ENCODE results near the gene RGS7BP.

The RGS7BP gene

GRCh38 chr5:64599226-64599625 is 93.4 kb downstream of the RGS7BP start:
- H3K36me3 ChIP-seq (ENCODE audit: insufficient read depth, insufficient read length, low read length): no peaks in the 10 kb centered on the region
- no peak overlapping the region for H3K4me3 ChIP-seq (ENCODE audit: insufficient read length, low read depth)
- H3K9me3 ChIP-seq (ENCODE audit: insufficient read depth, low read length): no peaks in the 10 kb centered on the region
- no peak overlapping the region for H3K9ac ChIP-seq (ENCODE audit: insufficient read length, low read depth)
- TF ChIP-seq YY1 (IDR thresholded peaks at IDR 0.05; ENCODE audit: insufficient read depth, insufficient read length) (no peak), ZNF274 (IDR thresholded peaks at IDR 0.05; ENCODE audit: low read depth, low read length) (no peak), SUZ12 (IDR thresholded peaks at IDR 0.05; ENCODE audit: extremely low read depth, insufficient read depth, insufficient read length) (no peak)
- H3K27me3 ChIP-seq (ENCODE audit: insufficient read depth, insufficient read length): no peaks in the 10 kb centered on the region
- H3K4me1 ChIP-seq (ENCODE audit: insufficient read depth, insufficient read length): no peaks in the 10 kb centered on the region
- no peak for DNase-seq (ENCODE audit: low read depth, low spot score)

- no peak overlapping the region for H3K9ac ChIP-seq (ENCODE audit: insufficient read length, low read depth)
- no peak for DNase-seq (ENCODE audit: low read depth, low spot score)
- H3K4me3 ChIP-seq (ENCODE audit: insufficient read length, low read depth): no peak overlapping the region
- no peaks in the 10 kb centered on the region for H3K36me3 ChIP-seq (ENCODE audit: insufficient read depth, insufficient read length, low read length)
- no peak for TF ChIP-seq SUZ12 (IDR thresholded peaks at IDR 0.05; ENCODE audit: extremely low read depth, insufficient read depth, insufficient read length)
- TF ChIP-seq ZNF274 (IDR thresholded peaks at IDR 0.05; ENCODE audit: low read depth, low read length): no peak
- no peak for TF ChIP-seq YY1 (IDR thresholded peaks at IDR 0.05; ENCODE audit: insufficient read depth, insufficient read length)
- H3K4me1 ChIP-seq (ENCODE audit: insufficient read depth, insufficient read length): no peaks in the 10 kb centered on the region
- H3K9me3 ChIP-seq (ENCODE audit: insufficient read depth, low read length): no peaks in the 10 kb centered on the region
- H3K27me3 ChIP-seq (ENCODE audit: insufficient read depth, insufficient read length): no peaks in the 10 kb centered on the region
Measured at GRCh38 chr5:64603676-64604075, 97.9 kb downstream of the RGS7BP start.

- no peaks in the 10 kb centered on the region for H3K9me3 ChIP-seq (ENCODE audit: insufficient read depth, low read length)
- H3K4me1 ChIP-seq (ENCODE audit: insufficient read depth, insufficient read length): no peaks in the 10 kb centered on the region
- no peak overlapping the region for H3K4me3 ChIP-seq (ENCODE audit: insufficient read length, low read depth)
- no peaks in the 10 kb centered on the region for H3K27me3 ChIP-seq (ENCODE audit: insufficient read depth, insufficient read length)
- no peak overlapping the region for H3K9ac ChIP-seq (ENCODE audit: insufficient read length, low read depth)
- H3K36me3 ChIP-seq (ENCODE audit: insufficient read depth, insufficient read length, low read length): no peaks in the 10 kb centered on the region
- TF ChIP-seq ZNF274 (IDR thresholded peaks at IDR 0.05; ENCODE audit: low read depth, low read length) (no peak), SUZ12 (IDR thresholded peaks at IDR 0.05; ENCODE audit: extremely low read depth, insufficient read depth, insufficient read length) (no peak), YY1 (IDR thresholded peaks at IDR 0.05; ENCODE audit: insufficient read depth, insufficient read length) (no peak)
- DNase-seq (ENCODE audit: low read depth, low spot score): no peak
Measured at GRCh38 chr5:64606926-64607325, 101.1 kb downstream of the RGS7BP start.

GRCh38 chr5:64612344-64612961 is 106.6 kb downstream of the RGS7BP start:
- no peak overlapping the region for H3K9ac ChIP-seq (ENCODE audit: insufficient read length, low read depth)
- no peaks in the 10 kb centered on the region for H3K4me1 ChIP-seq (ENCODE audit: insufficient read depth, insufficient read length)
- no peak for TF ChIP-seq SUZ12 (IDR thresholded peaks at IDR 0.05; ENCODE audit: extremely low read depth, insufficient read depth, insufficient read length)
- no peak for TF ChIP-seq ZNF274 (IDR thresholded peaks at IDR 0.05; ENCODE audit: low read depth, low read length)
- TF ChIP-seq YY1 (IDR thresholded peaks at IDR 0.05; ENCODE audit: insufficient read depth, insufficient read length): no peak
- H3K4me3 ChIP-seq (ENCODE audit: insufficient read length, low read depth): no peak overlapping the region
- DNase-seq (ENCODE audit: low read depth, low spot score): peak; percentile 30
- H3K27me3 ChIP-seq (ENCODE audit: insufficient read depth, insufficient read length): no peaks in the 10 kb centered on the region
- no peaks in the 10 kb centered on the region for H3K9me3 ChIP-seq (ENCODE audit: insufficient read depth, low read length)
- H3K36me3 ChIP-seq (ENCODE audit: insufficient read depth, insufficient read length, low read length): no peaks in the 10 kb centered on the region

GRCh38 chr5:64615895-64616294 is 110.1 kb downstream of the RGS7BP start:
- H3K27me3 ChIP-seq (ENCODE audit: insufficient read depth, insufficient read length): no peaks in the 10 kb centered on the region
- H3K9ac ChIP-seq (ENCODE audit: insufficient read length, low read depth): no peak overlapping the region
- H3K36me3 ChIP-seq (ENCODE audit: insufficient read depth, insufficient read length, low read length): no peaks in the 10 kb centered on the region
- DNase-seq (ENCODE audit: low read depth, low spot score): no peak
- TF ChIP-seq SUZ12 (IDR thresholded peaks at IDR 0.05; ENCODE audit: extremely low read depth, insufficient read depth, insufficient read length): no peak
- TF ChIP-seq YY1 (IDR thresholded peaks at IDR 0.05; ENCODE audit: insufficient read depth, insufficient read length): no peak
- TF ChIP-seq ZNF274 (IDR thresholded peaks at IDR 0.05; ENCODE audit: low read depth, low read length): no peak
- H3K4me3 ChIP-seq (ENCODE audit: insufficient read length, low read depth): no peak overlapping the region
- H3K9me3 ChIP-seq (ENCODE audit: insufficient read depth, low read length): no peaks in the 10 kb centered on the region
- H3K4me1 ChIP-seq (ENCODE audit: insufficient read depth, insufficient read length): no peaks in the 10 kb centered on the region

GRCh38 chr5:64619609-64620008 is 113.8 kb downstream of the RGS7BP start:
- no peak overlapping the region for H3K4me3 ChIP-seq (ENCODE audit: insufficient read length, low read depth)
- DNase-seq (ENCODE audit: low read depth, low spot score): no peak
- H3K27me3 ChIP-seq (ENCODE audit: insufficient read depth, insufficient read length): no peaks in the 10 kb centered on the region
- no peak overlapping the region for H3K9ac ChIP-seq (ENCODE audit: insufficient read length, low read depth)
- no peak for TF ChIP-seq YY1 (IDR thresholded peaks at IDR 0.05; ENCODE audit: insufficient read depth, insufficient read length)
- TF ChIP-seq SUZ12 (IDR thresholded peaks at IDR 0.05; ENCODE audit: extremely low read depth, insufficient read depth, insufficient read length): no peak
- no peak for TF ChIP-seq ZNF274 (IDR thresholded peaks at IDR 0.05; ENCODE audit: low read depth, low read length)
- no peaks in the 10 kb centered on the region for H3K9me3 ChIP-seq (ENCODE audit: insufficient read depth, low read length)
- H3K4me1 ChIP-seq (ENCODE audit: insufficient read depth, insufficient read length): no peaks in the 10 kb centered on the region
- H3K36me3 ChIP-seq (ENCODE audit: insufficient read depth, insufficient read length, low read length): no peaks in the 10 kb centered on the region

- TF ChIP-seq ZNF274 (IDR thresholded peaks at IDR 0.05; ENCODE audit: low read depth, low read length): no peak
- TF ChIP-seq SUZ12 (IDR thresholded peaks at IDR 0.05; ENCODE audit: extremely low read depth, insufficient read depth, insufficient read length): no peak
- TF ChIP-seq YY1 (IDR thresholded peaks at IDR 0.05; ENCODE audit: insufficient read depth, insufficient read length): no peak
- Histone ChIP-seq H3K9ac (ENCODE audit: insufficient read length, low read depth) (no peak overlapping the region), H3K4me1 (ENCODE audit: insufficient read depth, insufficient read length) (no peaks in the 10 kb centered on the region), H3K9me3 (ENCODE audit: insufficient read depth, low read length) (no peaks in the 10 kb centered on the region), H3K27me3 (ENCODE audit: insufficient read depth, insufficient read length) (no peaks in the 10 kb centered on the region), H3K36me3 (ENCODE audit: insufficient read depth, insufficient read length, low read length) (no peaks in the 10 kb centered on the region), H3K4me3 (ENCODE audit: insufficient read length, low read depth) (no peak overlapping the region)
- no peak for DNase-seq (ENCODE audit: low read depth, low spot score)
Measured at GRCh38 chr5:64622991-64623390, 117.2 kb downstream of the RGS7BP start.
